Measurements from ENCODE around the gene CACNA1E.

CACNA1E gene

DNA sequence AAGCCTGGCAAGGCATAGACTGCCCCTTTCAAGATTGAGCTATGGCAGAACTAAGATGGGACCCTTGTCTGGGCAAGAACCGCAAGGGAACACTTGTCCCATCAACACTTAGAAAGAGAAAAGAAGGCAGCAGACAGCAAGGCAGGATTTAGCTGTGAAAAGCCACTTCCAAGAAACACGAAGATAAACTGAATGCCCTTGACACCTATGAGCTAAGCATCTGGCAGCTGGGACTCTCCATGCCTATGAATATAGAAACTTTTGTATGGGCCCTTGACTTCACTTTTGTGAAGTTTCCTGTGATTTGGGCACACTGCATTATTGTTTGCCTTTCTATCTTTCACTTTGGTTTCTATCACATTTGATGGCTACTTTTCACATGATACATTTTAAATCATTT is 24.9 kb upstream of the CACNA1E start:
- H3K27ac Mint-ChIP-seq (ENCODE audit: low read depth): no peak overlapping the region
- H3K9me3 Mint-ChIP-seq: peaks cover 11% of the 10 kb centered on the region
- peaks cover 41% of the 10 kb centered on the region for H3K27me3 Mint-ChIP-seq
- ATAC-seq (replicated peaks; ENCODE audit: extremely low read depth, poor library complexity, severe bottlenecking) (no peak), DNase-seq (ENCODE audit: low spot score in 2 of 2) (no peak)
- H3K36me3 Mint-ChIP-seq (ENCODE audit: insufficient read depth): peaks cover 2% of the 10 kb centered on the region
- H3K4me3 Mint-ChIP-seq: no peak overlapping the region
- H3K4me1 Mint-ChIP-seq: no peaks in the 10 kb centered on the region

DNA sequence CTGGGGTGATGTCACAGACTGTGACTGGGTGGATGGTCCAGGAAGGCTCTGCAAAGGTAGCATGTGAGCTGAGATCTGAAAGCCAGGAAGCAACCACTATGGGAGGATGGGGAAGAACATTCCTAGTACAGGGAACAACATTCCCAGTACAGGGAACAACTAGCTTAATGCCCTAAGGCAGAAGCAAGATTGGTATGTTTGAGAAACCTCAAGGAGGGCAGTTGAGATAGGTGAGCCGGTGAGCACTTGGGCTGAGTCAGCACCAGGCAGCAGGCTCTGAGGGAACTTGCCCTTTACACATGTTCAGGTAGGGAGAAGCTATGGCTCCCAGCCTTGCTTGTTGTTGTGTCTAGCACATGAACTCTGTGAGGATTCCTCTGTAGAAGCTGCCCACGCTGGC is 24.2 kb upstream of the CACNA1E start:
- H3K4me1 Mint-ChIP-seq: no peaks in the 10 kb centered on the region
- no peak for DNase-seq (ENCODE audit: low spot score in 2 of 2)
- H3K27ac Mint-ChIP-seq (ENCODE audit: low read depth): no peak overlapping the region
- no peak for ATAC-seq (replicated peaks; ENCODE audit: extremely low read depth, poor library complexity, severe bottlenecking)
- peaks cover 2% of the 10 kb centered on the region for H3K36me3 Mint-ChIP-seq (ENCODE audit: insufficient read depth)
- H3K4me3 Mint-ChIP-seq: no peak overlapping the region
- peaks cover 47% of the 10 kb centered on the region for H3K27me3 Mint-ChIP-seq
- peaks cover 11% of the 10 kb centered on the region for H3K9me3 Mint-ChIP-seq

DNA sequence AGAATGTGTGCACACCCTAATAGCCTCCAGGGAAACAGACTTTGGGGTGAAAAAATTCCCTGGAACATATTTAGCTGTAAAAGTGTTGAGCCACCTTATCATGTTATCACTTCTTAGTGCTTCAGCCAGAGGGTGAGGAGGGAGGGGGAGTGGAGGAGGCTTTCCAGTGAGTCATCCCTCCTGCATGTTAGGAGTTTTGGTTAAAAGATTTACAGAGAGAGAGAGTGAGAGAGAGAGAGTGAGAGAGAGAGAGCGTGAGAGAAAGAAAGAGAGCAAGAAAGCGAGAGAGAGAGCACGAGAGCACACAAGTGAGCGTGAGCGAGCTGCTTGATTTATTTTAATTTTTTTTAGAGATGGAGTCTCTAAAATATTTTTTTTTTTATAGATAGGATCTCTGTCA is 13.5 kb upstream of the CACNA1E start:
- Mint-ChIP-seq H3K36me3 (ENCODE audit: insufficient read depth) (no peaks in the 10 kb centered on the region), H3K27me3 (peaks cover 57% of the 10 kb centered on the region), H3K9me3 (no peaks in the 10 kb centered on the region), H3K4me3 (no peak overlapping the region), H3K27ac (ENCODE audit: low read depth) (no peak overlapping the region), H3K4me1 (no peaks in the 10 kb centered on the region)
- DNase-seq (ENCODE audit: low spot score in 2 of 2): no peak
- no peak for ATAC-seq (replicated peaks; ENCODE audit: extremely low read depth, poor library complexity, severe bottlenecking)

GRCh38 chr1:181475580-181475979 is 7.7 kb upstream of the CACNA1E start:
- no peak for DNase-seq (ENCODE audit: low spot score in 2 of 2)
- H3K4me1 Mint-ChIP-seq: no peaks in the 10 kb centered on the region
- H3K4me3 Mint-ChIP-seq: no peak overlapping the region
- ATAC-seq (replicated peaks; ENCODE audit: extremely low read depth, poor library complexity, severe bottlenecking): no peak
- H3K9me3 Mint-ChIP-seq: no peaks in the 10 kb centered on the region
- peaks cover 12% of the 10 kb centered on the region for H3K27me3 Mint-ChIP-seq
- no peaks in the 10 kb centered on the region for H3K36me3 Mint-ChIP-seq (ENCODE audit: insufficient read depth)
- H3K27ac Mint-ChIP-seq (ENCODE audit: low read depth): no peak overlapping the region

DNA sequence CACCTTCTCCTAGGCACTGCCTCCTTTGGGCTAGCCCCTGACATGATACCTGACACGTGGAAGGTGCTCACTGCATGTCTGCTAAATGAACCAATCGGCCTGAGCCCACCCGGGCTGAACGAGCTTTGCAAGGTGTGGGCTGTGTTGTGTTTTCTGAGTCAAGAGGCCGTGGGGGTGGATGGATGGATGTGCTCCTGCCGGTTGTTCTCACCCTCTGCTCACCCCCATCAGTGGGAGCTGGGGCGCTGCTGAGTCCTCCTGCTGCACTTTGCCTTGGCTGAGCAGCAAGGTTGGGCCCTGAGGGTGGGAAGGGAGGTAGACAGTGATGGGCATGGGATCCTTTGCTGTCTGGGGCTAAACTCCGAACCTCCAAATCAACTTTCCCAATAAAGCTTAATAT is 6.7 kb upstream of the CACNA1E start:
- H3K36me3 Mint-ChIP-seq (ENCODE audit: insufficient read depth): peaks cover 1% of the 10 kb centered on the region
- no peak overlapping the region for H3K4me3 Mint-ChIP-seq
- no peak for ATAC-seq (replicated peaks; ENCODE audit: extremely low read depth, poor library complexity, severe bottlenecking)

GRCh38 chr1:181478306-181478705 is 5.0 kb upstream of the CACNA1E start:
- ATAC-seq (replicated peaks; ENCODE audit: extremely low read depth, poor library complexity, severe bottlenecking): no peak
- H3K9me3 Mint-ChIP-seq: no peaks in the 10 kb centered on the region

More for the DNA sequence above, 6.7 kb upstream of the CACNA1E start:
- H3K9me3 Mint-ChIP-seq: no peaks in the 10 kb centered on the region
- no peak overlapping the region for H3K27ac Mint-ChIP-seq (ENCODE audit: low read depth)
- no peak for DNase-seq (ENCODE audit: low spot score in 2 of 2)
- H3K27me3 Mint-ChIP-seq: peaks cover 10% of the 10 kb centered on the region
- no peaks in the 10 kb centered on the region for H3K4me1 Mint-ChIP-seq

DNA sequence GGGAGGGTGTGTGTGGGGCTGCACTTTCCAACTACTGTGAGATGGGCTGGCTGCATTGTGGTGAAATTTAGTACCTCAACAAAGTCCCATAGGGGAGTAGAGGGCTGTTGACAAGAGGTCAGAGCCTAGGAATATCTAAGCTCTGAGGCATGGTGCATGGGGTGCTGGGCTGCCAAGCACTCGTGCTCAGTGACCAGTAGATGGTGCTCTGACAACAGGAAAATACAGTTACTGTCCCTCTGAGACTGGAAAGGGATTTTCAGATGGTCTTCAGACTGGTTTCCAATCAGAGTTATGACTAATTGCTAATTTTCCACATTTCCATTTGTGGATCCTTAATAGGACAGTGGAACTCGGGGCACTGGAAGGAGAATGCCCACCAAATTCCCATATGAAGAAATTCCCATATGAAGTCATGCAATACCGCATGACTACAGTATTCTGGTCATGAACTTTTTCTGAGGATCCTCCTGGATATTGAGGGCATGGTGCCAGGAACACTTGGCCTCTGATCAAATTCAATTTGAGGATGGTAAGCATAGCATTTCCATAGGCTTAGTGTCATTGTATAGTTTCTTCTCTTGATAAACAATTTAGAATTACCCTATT is 4.1 kb upstream of the CACNA1E start:
- no peak for ATAC-seq (replicated peaks; ENCODE audit: extremely low read depth, poor library complexity, severe bottlenecking)
- peaks cover 28% of the 10 kb centered on the region for H3K27me3 Mint-ChIP-seq
- peaks cover 1% of the 10 kb centered on the region for H3K36me3 Mint-ChIP-seq (ENCODE audit: insufficient read depth)
- peaks cover 4% of the 10 kb centered on the region for H3K4me1 Mint-ChIP-seq
- no peak overlapping the region for H3K4me3 Mint-ChIP-seq
- no peak for DNase-seq (ENCODE audit: low spot score in 2 of 2)
- no peak overlapping the region for H3K27ac Mint-ChIP-seq (ENCODE audit: low read depth)
- no peaks in the 10 kb centered on the region for H3K9me3 Mint-ChIP-seq

More at GRCh38 chr1:181478306-181478705, 5.0 kb upstream of the CACNA1E start:
- Mint-ChIP-seq H3K4me1 (no peaks in the 10 kb centered on the region), H3K27ac (ENCODE audit: low read depth) (no peak overlapping the region), H3K36me3 (ENCODE audit: insufficient read depth) (peaks cover 1% of the 10 kb centered on the region), H3K27me3 (peaks cover 19% of the 10 kb centered on the region), H3K4me3 (no peak overlapping the region)
- no peak for DNase-seq (ENCODE audit: low spot score in 2 of 2)

- no peak for ATAC-seq (replicated peaks; ENCODE audit: extremely low read depth, poor library complexity, severe bottlenecking)
- H3K36me3 Mint-ChIP-seq (ENCODE audit: insufficient read depth): peaks cover 1% of the 10 kb centered on the region
Observed at GRCh38 chr1:181482001-181482430, 1.3 kb upstream of the CACNA1E start.

GRCh38 chr1:181482521-181483284 is 614 bp upstream of the CACNA1E start:
- Mint-ChIP-seq H3K27ac (ENCODE audit: low read depth) (no peak overlapping the region), H3K9me3 (no peaks in the 10 kb centered on the region), H3K27me3 (peaks cover 55% of the 10 kb centered on the region), H3K4me1 (peaks cover 12% of the 10 kb centered on the region), H3K4me3 (no peak overlapping the region), H3K36me3 (ENCODE audit: insufficient read depth) (peaks cover 1% of the 10 kb centered on the region)
- ATAC-seq (replicated peaks; ENCODE audit: extremely low read depth, poor library complexity, severe bottlenecking) (no peak), DNase-seq (ENCODE audit: low spot score in 2 of 2) (no peak)

More at GRCh38 chr1:181482001-181482430, 1.3 kb upstream of the CACNA1E start:
- Mint-ChIP-seq H3K9me3 (no peaks in the 10 kb centered on the region), H3K27ac (ENCODE audit: low read depth) (no peak overlapping the region), H3K4me3 (no peak overlapping the region), H3K4me1 (peaks cover 12% of the 10 kb centered on the region), H3K27me3 (peaks cover 55% of the 10 kb centered on the region)
- no peak for DNase-seq (ENCODE audit: low spot score in 2 of 2)

DNA sequence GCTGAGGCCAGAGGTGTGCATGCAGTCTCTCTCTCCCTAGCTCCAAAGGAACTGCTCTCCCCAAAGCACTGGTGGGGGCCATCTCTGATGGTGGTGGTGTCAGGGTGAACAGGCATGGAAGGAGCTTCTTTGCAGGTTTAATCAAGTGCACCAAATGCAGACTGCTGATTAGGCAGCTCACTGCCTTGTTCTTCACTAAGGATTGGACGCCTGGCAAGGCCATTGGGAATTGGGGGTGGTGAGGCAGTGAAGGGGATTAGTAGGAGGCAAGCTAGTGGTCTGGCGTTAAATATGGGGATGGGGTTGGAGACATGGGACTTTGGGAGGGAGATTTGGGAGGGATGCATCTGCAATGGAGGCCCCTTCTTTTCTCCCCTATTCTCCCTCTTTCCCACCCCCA is 1.5 kb downstream of the CACNA1E start:
- Mint-ChIP-seq H3K27ac (ENCODE audit: low read depth) (no peak overlapping the region), H3K27me3 (peaks cover 74% of the 10 kb centered on the region), H3K9me3 (no peaks in the 10 kb centered on the region), H3K4me1 (peaks cover 12% of the 10 kb centered on the region), H3K36me3 (ENCODE audit: insufficient read depth) (peaks cover 1% of the 10 kb centered on the region), H3K4me3 (no peak overlapping the region)
- ATAC-seq (replicated peaks; ENCODE audit: extremely low read depth, poor library complexity, severe bottlenecking) (no peak), DNase-seq (ENCODE audit: low spot score in 2 of 2) (no peak)

DNA sequence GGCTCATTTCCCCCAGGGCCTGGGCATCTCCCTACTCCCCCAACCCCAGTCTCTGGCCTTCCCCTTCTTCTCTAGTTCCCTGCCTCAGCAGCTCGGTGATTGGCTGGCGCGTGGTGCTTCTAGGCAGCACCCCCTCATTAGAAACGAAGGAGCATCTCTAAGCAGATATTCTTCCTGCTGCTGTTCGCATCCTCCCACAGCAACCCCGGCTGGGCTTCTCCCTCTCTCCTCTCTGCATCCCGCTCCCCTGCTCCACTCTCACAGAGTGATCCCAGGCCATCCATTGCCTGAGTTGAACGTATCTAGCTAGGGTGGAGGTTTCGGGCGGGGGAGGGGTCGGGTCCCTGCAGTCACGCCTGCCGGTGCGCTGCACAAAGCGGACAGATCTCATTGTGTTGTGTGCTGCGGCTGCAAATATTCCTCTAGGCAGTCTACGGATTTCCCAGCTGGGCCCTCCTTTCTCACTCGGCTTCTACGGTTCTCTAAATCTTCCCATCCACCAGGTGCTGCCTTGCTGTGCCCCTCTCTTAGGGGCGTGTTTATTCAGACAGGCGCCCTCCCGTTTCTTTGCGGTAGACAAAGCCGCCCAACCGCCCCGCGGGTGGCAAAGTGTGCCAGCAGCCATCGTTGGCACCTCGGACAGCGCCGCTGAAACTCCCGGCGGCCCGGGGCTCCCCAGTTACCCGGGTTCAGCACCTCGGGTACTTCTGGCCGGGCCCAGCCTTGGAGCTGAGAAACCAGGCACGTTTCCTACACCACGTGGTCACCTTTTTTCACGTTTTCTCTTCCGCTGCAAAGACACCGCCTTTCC is 2.2 kb downstream of the CACNA1E start:
- DNase-seq (ENCODE audit: low spot score in 2 of 2) (no peak), ATAC-seq (replicated peaks; ENCODE audit: extremely low read depth, poor library complexity, severe bottlenecking) (no peak)
- no peak overlapping the region for H3K27ac Mint-ChIP-seq (ENCODE audit: low read depth)
- peaks cover 81% of the 10 kb centered on the region for H3K27me3 Mint-ChIP-seq
- no peak overlapping the region for H3K4me3 Mint-ChIP-seq
- no peaks in the 10 kb centered on the region for H3K9me3 Mint-ChIP-seq
- H3K4me1 Mint-ChIP-seq: peaks cover 12% of the 10 kb centered on the region
- peaks cover 1% of the 10 kb centered on the region for H3K36me3 Mint-ChIP-seq (ENCODE audit: insufficient read depth)

DNA sequence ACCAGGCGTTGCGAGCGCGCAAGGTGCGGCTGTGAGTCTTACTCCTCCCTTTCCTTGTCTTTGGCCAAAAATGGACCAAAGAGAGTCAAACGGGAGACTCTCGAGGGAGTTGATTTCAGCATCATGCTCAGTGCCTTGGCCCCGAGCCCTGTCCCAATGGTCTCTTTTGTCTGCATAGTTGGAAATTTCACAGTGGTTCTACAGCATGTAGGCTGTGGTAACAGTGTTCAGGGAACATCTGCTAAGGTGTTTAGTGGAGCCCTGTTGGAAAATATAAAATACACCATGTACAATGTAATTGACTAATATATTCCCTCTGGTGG is 2.7 kb downstream of the CACNA1E start:
- H3K9me3 Mint-ChIP-seq: no peaks in the 10 kb centered on the region
- ATAC-seq (replicated peaks; ENCODE audit: extremely low read depth, poor library complexity, severe bottlenecking) (no peak), DNase-seq (ENCODE audit: low spot score in 2 of 2) (no peak)
- H3K36me3 Mint-ChIP-seq (ENCODE audit: insufficient read depth): peaks cover 1% of the 10 kb centered on the region
- H3K4me3 Mint-ChIP-seq: no peak overlapping the region
- H3K4me1 Mint-ChIP-seq: peaks cover 12% of the 10 kb centered on the region
- H3K27me3 Mint-ChIP-seq: peaks cover 86% of the 10 kb centered on the region
- no peak overlapping the region for H3K27ac Mint-ChIP-seq (ENCODE audit: low read depth)

DNA sequence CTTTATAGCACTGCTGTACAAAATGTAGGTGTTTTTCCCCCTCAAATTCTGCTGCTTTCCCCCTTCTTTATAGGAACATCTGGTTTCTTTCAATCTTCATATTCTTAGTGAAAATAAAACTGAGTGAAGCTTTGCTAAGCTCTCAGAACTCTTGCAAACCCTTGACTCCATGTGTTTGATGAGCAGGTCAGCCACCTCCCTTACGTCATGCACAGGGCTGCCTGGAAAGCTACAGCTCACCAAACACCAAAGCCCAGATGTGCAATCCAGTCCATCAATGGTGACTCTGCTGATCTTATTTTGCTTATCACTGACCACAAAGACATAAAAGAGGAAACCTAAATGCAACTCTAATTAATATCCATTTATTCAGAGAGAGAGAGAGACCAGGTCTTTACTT is 5.5 kb downstream of the CACNA1E start:
- Mint-ChIP-seq H3K4me3 (no peak overlapping the region), H3K36me3 (ENCODE audit: insufficient read depth) (no peaks in the 10 kb centered on the region), H3K27me3 (peaks cover 89% of the 10 kb centered on the region), H3K4me1 (peaks cover 12% of the 10 kb centered on the region), H3K9me3 (no peaks in the 10 kb centered on the region), H3K27ac (ENCODE audit: low read depth) (no peak overlapping the region)
- DNase-seq (ENCODE audit: low spot score in 2 of 2): no peak
- no peak for ATAC-seq (replicated peaks; ENCODE audit: extremely low read depth, poor library complexity, severe bottlenecking)
